DOHH2 (cell line): ENCODE measurements around the gene SCYL3.

Experiments
- H3F3A ChIP-seq: fragments of 200-600 bp; sonication (generic), shearing (Covaris generic); 2 replicates; pipeline ENCODE4 v1.6.0; 2016; ENCODE audit warnings: antibody characterized with exemption, mild to moderate bottlenecking; ENCODE audit not compliant: control insufficient read depth, insufficient read depth
- H3K27ac ChIP-seq: fragments of 200-600 bp; sonication (generic); 2 replicates; pipeline ENCODE4 v1.5.1; 2014; ENCODE audit warnings: low read depth, mild to moderate bottlenecking, low read length, moderate library complexity
- H3K27me3 ChIP-seq: fragments of 200-600 bp; sonication (generic); 2 replicates; pipeline ENCODE4 v1.6.1; 2014; ENCODE audit warnings: mild to moderate bottlenecking, low read length, mixed read lengths; ENCODE audit not compliant: control insufficient read depth
- H3K36me3 ChIP-seq: fragments of 200-600 bp; sonication (generic); 2 replicates; pipeline ENCODE4 v1.6.1; 2014; ENCODE audit warnings: mild to moderate bottlenecking, low read length, moderate library complexity, mixed read lengths; ENCODE audit not compliant: control insufficient read depth
- H3K4me1 ChIP-seq: fragments of 200-600 bp; sonication (generic); 2 replicates; pipeline ENCODE4 v1.6.1; 2014; ENCODE audit warnings: mild to moderate bottlenecking, low read length, mixed read lengths; ENCODE audit not compliant: control insufficient read depth
- H3K4me2 ChIP-seq: fragments of 200-600 bp; sonication (generic); 2 replicates; pipeline ENCODE4 v1.6.0; 2014; ENCODE audit warnings: mild to moderate bottlenecking, low read length, moderate library complexity
- H3K4me3 ChIP-seq: fragments of 200-600 bp; sonication (generic); 2 replicates; pipeline ENCODE4 v1.5.1; 2014; ENCODE audit warnings: mild to moderate bottlenecking, low read length, mixed read lengths
- H3K79me2 ChIP-seq: fragments of 200-600 bp; sonication (generic); 2 replicates; pipeline ENCODE4 v1.6.1; 2014; ENCODE audit warnings: mild to moderate bottlenecking, low read length, mixed read lengths; ENCODE audit not compliant: control insufficient read depth
- H3K9me2 ChIP-seq: fragments of 200-600 bp; sonication (generic); replicated peaks from 2 replicates; pipeline ENCODE4 v1.6.1; 2014; ENCODE audit warnings: mild to moderate bottlenecking, low read length, mixed read lengths; ENCODE audit not compliant: control insufficient read depth
- H3K9me3 ChIP-seq: fragments of 200-600 bp; sonication (generic); 2 replicates; pipeline ENCODE4 v1.6.1; 2014; ENCODE audit warnings: antibody characterized with exemption, low read length, mixed read lengths; ENCODE audit not compliant: control insufficient read depth, insufficient read depth
- H4K20me1 ChIP-seq: fragments of 200-600 bp; sonication (generic); 2 replicates; pipeline ENCODE4 v1.6.0; 2014; ENCODE audit warnings: low read depth, mild to moderate bottlenecking, antibody characterized with exemption, low read length, moderate library complexity; ENCODE audit not compliant: control insufficient read depth, insufficient read depth
- EZH2phosphoT487 ChIP-seq: fragments of 200-600 bp; sonication (generic); IDR thresholded peaks from 2 replicates; pipeline ENCODE4 v1.6.1; 2017; ENCODE audit warnings: borderline replicate concordance, mild to moderate bottlenecking, antibody characterized with exemption, low read length, moderate library complexity, mixed read lengths
- TF ChIP-seq, protein P1 (sequence below): fragments of 200-600 bp; sonication (generic); IDR thresholded peaks from one replicate; pipeline ENCODE4 v1.5.1; 2014; ENCODE audit warnings: antibody characterized with exemption, mild to moderate bottlenecking, low read depth, low read length; ENCODE audit not compliant: poor library complexity, severe bottlenecking

SCYL3 gene

DNA sequence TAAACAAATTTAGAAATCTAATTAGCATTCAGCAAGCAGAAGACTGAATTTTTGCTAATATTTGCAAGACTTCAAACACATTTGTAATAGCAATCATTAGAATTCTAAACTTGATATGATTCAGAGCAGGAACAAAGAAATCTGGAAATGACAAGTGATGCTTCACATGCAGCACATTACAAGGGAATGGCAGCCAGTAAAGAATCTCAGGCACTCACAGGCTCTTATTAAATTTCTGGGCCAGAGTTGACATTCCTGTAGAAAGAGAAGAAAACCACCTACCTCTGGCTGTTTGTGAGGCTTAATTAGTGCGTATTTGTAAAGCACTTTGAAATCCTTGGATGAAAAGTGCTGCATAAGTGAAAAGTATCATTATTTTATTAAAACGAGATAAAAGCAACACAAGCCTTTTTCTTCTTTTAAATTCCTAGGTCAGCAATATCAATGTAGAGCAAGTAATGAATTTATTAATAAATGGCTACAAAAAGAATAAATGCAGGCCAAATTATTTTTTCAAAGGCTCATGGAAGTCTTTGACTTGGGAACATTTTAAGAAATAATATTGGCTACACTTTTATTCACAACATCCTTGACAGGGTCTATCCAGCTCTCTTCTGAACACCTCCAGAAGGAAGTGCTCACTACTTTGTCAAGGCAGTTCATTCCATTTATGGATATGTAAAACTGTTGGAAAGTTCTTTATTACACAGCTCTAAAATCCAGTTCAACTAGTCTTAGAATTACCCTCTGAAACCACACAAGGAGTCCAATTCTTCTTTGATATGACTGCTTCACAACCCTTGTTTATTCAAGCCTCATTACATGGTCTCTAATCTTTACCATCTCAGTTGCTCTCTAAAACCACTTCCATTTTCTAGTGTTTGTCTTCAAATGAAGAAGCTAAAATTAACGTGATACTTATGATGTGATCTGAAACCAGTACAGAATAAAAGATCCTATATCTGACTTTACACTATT lies 32.1 kb upstream of the SCYL3 start:
- Histone ChIP-seq H3K27ac (no peak overlapping the region), H3K27me3 (no peaks in the 10 kb centered on the region)
- no peak for TF ChIP-seq EZH2phosphoT487
- TF ChIP-seq, protein P1, sequence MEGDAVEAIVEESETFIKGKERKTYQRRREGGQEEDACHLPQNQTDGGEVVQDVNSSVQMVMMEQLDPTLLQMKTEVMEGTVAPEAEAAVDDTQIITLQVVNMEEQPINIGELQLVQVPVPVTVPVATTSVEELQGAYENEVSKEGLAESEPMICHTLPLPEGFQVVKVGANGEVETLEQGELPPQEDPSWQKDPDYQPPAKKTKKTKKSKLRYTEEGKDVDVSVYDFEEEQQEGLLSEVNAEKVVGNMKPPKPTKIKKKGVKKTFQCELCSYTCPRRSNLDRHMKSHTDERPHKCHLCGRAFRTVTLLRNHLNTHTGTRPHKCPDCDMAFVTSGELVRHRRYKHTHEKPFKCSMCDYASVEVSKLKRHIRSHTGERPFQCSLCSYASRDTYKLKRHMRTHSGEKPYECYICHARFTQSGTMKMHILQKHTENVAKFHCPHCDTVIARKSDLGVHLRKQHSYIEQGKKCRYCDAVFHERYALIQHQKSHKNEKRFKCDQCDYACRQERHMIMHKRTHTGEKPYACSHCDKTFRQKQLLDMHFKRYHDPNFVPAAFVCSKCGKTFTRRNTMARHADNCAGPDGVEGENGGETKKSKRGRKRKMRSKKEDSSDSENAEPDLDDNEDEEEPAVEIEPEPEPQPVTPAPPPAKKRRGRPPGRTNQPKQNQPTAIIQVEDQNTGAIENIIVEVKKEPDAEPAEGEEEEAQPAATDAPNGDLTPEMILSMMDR = no peak

DNA sequence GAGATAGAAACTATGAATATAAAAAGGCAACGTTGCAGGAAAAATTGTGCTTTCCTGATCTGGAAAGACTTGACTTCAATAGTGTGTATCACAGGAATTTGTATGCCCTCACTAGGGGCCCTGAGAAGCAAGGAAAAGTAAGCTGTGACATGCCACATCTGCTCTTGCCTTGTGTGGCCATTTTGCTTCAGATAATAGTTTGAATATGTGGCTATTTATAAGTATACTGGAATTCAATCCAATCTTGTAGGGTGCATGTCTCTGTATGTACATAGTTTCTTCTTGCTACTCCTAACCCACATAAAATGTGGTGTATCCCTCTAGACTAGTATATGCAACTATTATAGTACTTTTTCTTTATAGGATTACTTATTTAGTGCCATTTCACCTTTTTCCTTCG lies 31.1 kb upstream of the SCYL3 start:
- no peaks in the 10 kb centered on the region for H3K27me3 ChIP-seq
- H3K36me3 ChIP-seq = no peaks in the 10 kb centered on the region
- no peak overlapping the region for H3K27ac ChIP-seq
- TF ChIP-seq, protein P1 = no peak
- no peak for TF ChIP-seq EZH2phosphoT487
- no peaks in the 10 kb centered on the region for H4K20me1 ChIP-seq
- no peak overlapping the region for H3K4me3 ChIP-seq
- no peaks in the 10 kb centered on the region for H3K4me1 ChIP-seq
- no peak overlapping the region for H3K4me2 ChIP-seq
- H3K9me2 ChIP-seq = no peaks in the 10 kb centered on the region
- no peaks in the 10 kb centered on the region for H3F3A ChIP-seq
- no peaks in the 10 kb centered on the region for H3K79me2 ChIP-seq
- no peaks in the 10 kb centered on the region for H3K9me3 ChIP-seq

More for the DNA sequence above, 32.1 kb upstream of the SCYL3 start:
- Histone ChIP-seq H3K9me3 (no peaks in the 10 kb centered on the region), H4K20me1 (no peaks in the 10 kb centered on the region), H3K4me3 (no peak overlapping the region), H3K36me3 (no peaks in the 10 kb centered on the region), H3K4me2 (no peak overlapping the region), H3K9me2 (no peaks in the 10 kb centered on the region), H3F3A (no peaks in the 10 kb centered on the region), H3K4me1 (no peaks in the 10 kb centered on the region), H3K79me2 (no peaks in the 10 kb centered on the region)

DNA sequence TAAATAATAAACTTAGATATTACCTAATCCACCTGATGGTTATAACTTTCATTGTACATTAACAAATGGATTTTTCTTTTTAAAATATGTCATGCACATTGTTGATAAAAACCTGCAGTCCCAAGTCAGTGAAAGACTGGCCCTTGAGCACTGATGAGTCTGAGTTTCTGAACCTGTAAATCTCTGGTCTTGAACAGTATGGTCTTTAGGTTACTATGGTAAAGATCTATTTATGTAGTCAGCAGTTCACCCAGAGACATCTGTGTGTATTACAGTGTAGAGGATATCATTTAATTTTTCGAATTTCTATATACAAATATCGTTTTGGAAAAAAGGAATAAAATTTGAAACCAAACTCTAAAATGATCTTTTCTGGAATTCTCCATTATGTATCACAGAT lies 30.4 kb upstream of the SCYL3 start:
- Histone ChIP-seq H3K4me1 (no peaks in the 10 kb centered on the region), H3F3A (no peaks in the 10 kb centered on the region), H3K36me3 (no peaks in the 10 kb centered on the region), H3K9me2 (no peaks in the 10 kb centered on the region), H3K4me3 (no peak overlapping the region), H3K27me3 (no peaks in the 10 kb centered on the region), H3K9me3 (no peaks in the 10 kb centered on the region), H4K20me1 (no peaks in the 10 kb centered on the region), H3K4me2 (no peak overlapping the region), H3K79me2 (no peaks in the 10 kb centered on the region), H3K27ac (no peak overlapping the region)
- TF ChIP-seq, protein P1 = no peak
- no peak for TF ChIP-seq EZH2phosphoT487
